Esophagus muscularis mucosa (tissue), 4 donors: ENCODE measurements around the gene ARRDC5. TPM values are rescaled to one million over a fixed set of nuclear protein-coding genes. Genes with fewer than 3 reads are reported as not detected.
"Not testable (repeated sequence)": the region's sequence is repeated elsewhere in the genome, so short reads cannot be mapped to it uniquely, and the experiment has no call there.

ENCODE experiments used
- DNase-seq: peaks from one replicate; pipeline ENCODE4 v3.0.0-alpha.2; 2017; ENCODE audit errors: extremely low spot score
- H3K27ac ChIP-seq, 4 donors: fragments of 200-600 bp; sonication (generic); replicated peaks in 1 of 4; 1 replicate in 3 of 4; 2 replicates in 1 of 4; pipeline ENCODE4 v1.5.1; 2016 to 2019; ENCODE audit warnings: mild to moderate bottlenecking in 1 of 4
- H3K27me3 ChIP-seq, 4 donors: fragments of 200-600 bp; sonication (generic); one replicate each; pipeline versions ENCODE4 v1.5.1 to v1.6.0; 2016 to 2019
- H3K36me3 ChIP-seq, 4 donors: fragments of 200-600 bp; sonication (generic); one replicate each; pipeline ENCODE4 v1.5.1; 2016 to 2019
- H3K4me1 ChIP-seq, 4 donors: fragments of 200-600 bp; sonication (generic); one replicate each; pipeline ENCODE4 v1.5.1; 2016 to 2019
- H3K4me3 ChIP-seq, 4 donors: fragments of 200-600 bp; sonication (generic); 1 replicate in 2 of 4; 2 replicates in 2 of 4; pipeline ENCODE4 v1.5.1; 2016 to 2019; ENCODE audit warnings: mild to moderate bottlenecking in 4 of 4, moderate library complexity in 1 of 4
- H3K9me3 ChIP-seq, 4 donors: fragments of 200-600 bp; sonication (generic); 1 replicate in 3 of 4; 2 replicates in 1 of 4; pipeline ENCODE4 v1.5.1; 2016 to 2019
- EP300 ChIP-seq: sonication (generic); formaldehyde crosslinking; IDR thresholded peaks from one replicate; pipeline ENCODE4 v1.6.1; 2017; ENCODE audit warnings: antibody characterized with exemption
- POLR2A ChIP-seq: fragments of 450-650 bp; IDR thresholded peaks from one replicate; pipeline ENCODE4 v1.6.1; 2017; ENCODE audit warnings: antibody characterized with exemption, moderate library complexity, mild to moderate bottlenecking, low read depth
- POLR2AphosphoS5 ChIP-seq, 2 donors: sonication (generic); formaldehyde crosslinking; IDR thresholded peaks; one replicate each; pipeline ENCODE4 v1.6.1; 2017; ENCODE audit warnings: antibody characterized with exemption in 2 of 2
- WGBS: methylation state at CpG from one replicate; pipeline ENCODE4 v1.1.5; 2018; 5-methylcytosine and 5-hydroxymethylcytosine counted together
- intact Hi-C: fragments of 100-400 bp; cut with DNase I; formaldehyde crosslinking; loops from one replicate; pipeline ENCODE4 v1.15.1; 2023
- total RNA-seq, 4 donors: library from RNA; depleted of rRNA; stranded (reverse); fragments of >200 nt; gene quantifications; one replicate each; pipeline versions ENCODE4 v1.1.0 to v1.2.1, GENCODE V29; 2016
- TF ChIP-seq, protein P1 (sequence below), 3 experiments: fragments of 200-600 bp in 2 of 3; fragments of 450-650 bp in 1 of 3; sonication (generic) in 2 of 3; IDR thresholded peaks; one replicate each; pipeline ENCODE4 v1.5.1; 2017 to 2019; ENCODE audit warnings: antibody characterized with exemption in 3 of 3, mild to moderate bottlenecking in 2 of 3, moderate library complexity in 1 of 3

Gene ARRDC5
- total RNA-seq, 4 donors from 2014 or later, result 0.26 TPM; not detected in 3

DNA sequence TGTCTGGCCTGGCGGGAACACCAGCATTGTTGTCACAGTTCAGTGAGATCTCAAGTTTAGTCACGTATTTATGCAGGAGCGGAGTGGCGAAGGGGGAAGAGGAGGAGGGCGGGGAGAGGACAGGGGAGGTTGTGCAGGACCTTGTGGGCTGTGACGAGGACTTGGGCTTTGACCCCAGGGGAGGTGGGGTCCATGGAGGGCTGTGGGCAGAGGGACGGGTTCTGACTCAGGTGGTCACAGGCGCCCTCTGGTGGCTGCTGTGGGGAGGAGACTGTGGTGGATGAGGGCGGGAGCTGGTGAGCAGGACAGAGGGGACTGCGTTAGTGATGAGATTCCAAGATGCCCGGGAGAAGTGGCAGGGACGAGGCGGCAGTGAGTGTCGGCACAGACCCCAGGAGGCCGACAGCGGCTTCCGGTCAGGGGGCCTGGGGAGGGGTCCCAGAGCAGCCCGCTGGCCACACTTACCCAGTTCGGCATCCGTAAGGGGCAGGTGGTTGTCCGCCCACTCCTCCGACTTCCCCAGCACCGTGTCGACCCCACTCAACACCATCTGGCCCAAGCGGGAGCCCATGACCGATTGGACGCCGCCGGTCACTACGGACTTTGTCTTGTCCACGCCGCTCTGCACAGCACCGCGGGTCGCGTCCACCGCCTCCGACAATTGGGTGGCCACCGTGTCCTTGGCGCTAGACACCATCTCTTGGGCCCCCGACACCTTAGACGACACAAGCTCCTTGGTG is 51.0 kb downstream of the ARRDC5 start:
- Histone ChIP-seq H3K4me1 (peaks cover 0 to 1% (median 0%) of the 10 kb centered on the region in 4 donors), H3K9me3 (no peaks in the 10 kb centered on the region), H3K36me3 (peaks cover 10 to 94% (median 68%) of the 10 kb centered on the region in 4 donors), H3K27ac (no peak overlapping the region), H3K27me3 (no peaks in the 10 kb centered on the region), H3K4me3 (no peak overlapping the region)
- TF ChIP-seq POLR2AphosphoS5 (IDR thresholded peaks at IDR 0.05), result peak in 1 of 2 donors; percentile 15
- no peak for TF ChIP-seq EP300
- TF ChIP-seq, protein P1, sequence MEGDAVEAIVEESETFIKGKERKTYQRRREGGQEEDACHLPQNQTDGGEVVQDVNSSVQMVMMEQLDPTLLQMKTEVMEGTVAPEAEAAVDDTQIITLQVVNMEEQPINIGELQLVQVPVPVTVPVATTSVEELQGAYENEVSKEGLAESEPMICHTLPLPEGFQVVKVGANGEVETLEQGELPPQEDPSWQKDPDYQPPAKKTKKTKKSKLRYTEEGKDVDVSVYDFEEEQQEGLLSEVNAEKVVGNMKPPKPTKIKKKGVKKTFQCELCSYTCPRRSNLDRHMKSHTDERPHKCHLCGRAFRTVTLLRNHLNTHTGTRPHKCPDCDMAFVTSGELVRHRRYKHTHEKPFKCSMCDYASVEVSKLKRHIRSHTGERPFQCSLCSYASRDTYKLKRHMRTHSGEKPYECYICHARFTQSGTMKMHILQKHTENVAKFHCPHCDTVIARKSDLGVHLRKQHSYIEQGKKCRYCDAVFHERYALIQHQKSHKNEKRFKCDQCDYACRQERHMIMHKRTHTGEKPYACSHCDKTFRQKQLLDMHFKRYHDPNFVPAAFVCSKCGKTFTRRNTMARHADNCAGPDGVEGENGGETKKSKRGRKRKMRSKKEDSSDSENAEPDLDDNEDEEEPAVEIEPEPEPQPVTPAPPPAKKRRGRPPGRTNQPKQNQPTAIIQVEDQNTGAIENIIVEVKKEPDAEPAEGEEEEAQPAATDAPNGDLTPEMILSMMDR (IDR thresholded peaks at IDR 0.05), result peak; percentile 85 to 92 (median 91)
- no peak for TF ChIP-seq POLR2A
- DNase-seq, result no peak
- intact Hi-C loops, result loop anchor here (2.0 kb wide), 1 partner anchor 43 kb away; no protein-coding TSS in a partner anchor
- WGBS, result 73% methylated on average over 41 of the region's 42 CpGs

DNA sequence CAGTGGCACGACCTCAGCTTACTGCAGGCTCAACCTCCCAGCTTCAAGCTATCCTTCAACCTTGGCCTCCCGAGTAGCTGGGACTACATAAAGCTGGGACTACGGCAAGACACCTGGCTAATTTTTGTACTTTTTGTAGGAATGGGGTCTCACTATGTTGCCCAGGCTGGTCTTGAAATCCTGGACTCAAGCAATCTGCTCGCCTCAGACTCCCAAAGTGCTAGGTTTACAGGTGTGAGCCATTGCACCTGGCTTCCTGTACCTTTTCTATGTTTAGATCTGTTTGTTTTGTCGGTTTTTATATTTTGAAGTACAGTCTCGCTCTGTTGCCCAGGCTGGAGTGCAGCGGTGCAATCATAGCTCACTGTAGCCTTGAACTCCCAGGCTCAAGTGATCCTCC is 53.7 kb downstream of the ARRDC5 start:
- intact Hi-C loops, result no loop called here
- no peaks in the 10 kb centered on the region for H3K27me3 ChIP-seq
- no peak overlapping the region for H3K4me3 ChIP-seq
- 97% methylated on average over 7 of the region's 7 CpGs for WGBS
- no peak for DNase-seq
- peaks cover 6 to 91% (median 59%) of the 10 kb centered on the region in 4 donors for H3K36me3 ChIP-seq
- peaks cover 0 to 21% (median 20%) of the 10 kb centered on the region in 4 donors for H3K4me1 ChIP-seq
- TF ChIP-seq, protein P1 (IDR thresholded peaks at IDR 0.05), result no peak
- TF ChIP-seq POLR2A, result no peak
- no peak for TF ChIP-seq POLR2AphosphoS5 (IDR thresholded peaks at IDR 0.05)
- no peak for TF ChIP-seq EP300
- no peak overlapping the region for H3K27ac ChIP-seq
- no peaks in the 10 kb centered on the region for H3K9me3 ChIP-seq

DNA sequence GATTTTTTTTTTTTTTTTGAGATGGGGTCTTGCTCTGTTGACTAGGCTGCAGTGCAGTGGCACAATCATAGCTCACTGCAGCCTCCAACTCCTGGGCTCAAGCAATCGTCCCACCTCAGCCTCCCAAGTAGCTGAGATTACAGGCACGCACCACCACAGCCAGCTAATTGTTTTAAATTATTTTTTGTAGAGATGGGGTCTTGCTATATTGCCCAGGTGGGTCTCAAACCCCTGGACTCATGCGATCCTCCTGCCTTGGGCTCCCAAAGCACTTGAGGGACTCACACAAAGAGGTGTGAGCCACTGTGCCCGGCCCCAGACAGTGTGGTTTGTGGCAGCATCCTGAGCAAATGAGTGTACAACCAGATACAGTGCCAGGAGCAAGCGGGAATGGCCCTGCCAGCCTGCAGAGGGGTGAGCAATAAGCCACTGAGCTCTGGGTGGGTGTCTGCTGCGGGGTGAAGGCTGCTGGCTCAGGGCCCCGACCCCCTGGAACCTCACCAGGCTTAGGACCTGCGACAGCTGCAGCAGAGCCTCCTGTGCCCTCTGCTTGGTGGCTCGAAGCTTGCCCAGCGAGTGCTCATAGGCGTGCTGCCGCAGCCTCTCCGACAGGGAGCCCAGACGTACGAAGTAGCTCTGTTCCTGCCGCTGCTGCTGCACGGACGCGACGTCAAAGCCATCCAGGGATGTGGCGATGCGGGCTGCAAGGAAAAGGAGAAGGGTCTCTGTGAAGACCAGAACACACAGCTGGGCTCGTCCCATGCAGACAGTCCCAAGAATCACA is 55.3 kb downstream of the ARRDC5 start:
- WGBS, result 95% methylated on average over 17 of the region's 23 CpGs
- intact Hi-C loops, result no loop called here

DNA sequence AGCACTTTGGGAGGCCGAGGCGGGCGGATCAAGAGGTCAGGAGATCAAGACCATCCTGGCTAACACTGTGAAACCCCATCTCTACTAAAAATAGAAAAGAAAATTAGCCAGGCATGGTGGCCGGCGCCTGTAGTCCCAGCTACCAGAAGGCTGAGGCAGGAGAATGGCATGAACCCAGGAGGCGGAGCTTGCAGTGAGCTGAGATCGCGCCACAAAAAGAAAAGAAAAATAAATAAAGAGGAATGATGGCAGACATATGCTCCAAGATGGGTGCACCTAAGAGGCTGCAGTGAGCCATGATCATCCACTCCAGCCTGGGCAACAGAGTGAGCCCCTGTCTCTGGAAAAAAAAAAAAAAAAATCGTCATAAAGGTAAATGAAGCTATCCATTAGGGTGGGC is 56.7 kb downstream of the ARRDC5 start:
- DNase-seq, H3K27me3 ChIP-seq, intact Hi-C loops, H3K9me3 ChIP-seq: not testable (repeated sequence)
- peak overlapping the region; percentile 63 to 67 (median 65) for H3K27ac ChIP-seq
- peaks cover 10 to 88% (median 67%) of the 10 kb centered on the region in 4 donors for H3K36me3 ChIP-seq
- H3K4me1 ChIP-seq, result peaks cover 0 to 21% (median 20%) of the 10 kb centered on the region in 4 donors
- WGBS, result 48% methylated on average over 9 of the region's 9 CpGs
- peak overlapping the region in 1 of 4 donors; percentile 12 for H3K4me3 ChIP-seq

More for the DNA sequence above, 55.3 kb downstream of the ARRDC5 start:
- TF ChIP-seq, protein P1 (IDR thresholded peaks at IDR 0.05), result no peak
- no peak for TF ChIP-seq POLR2AphosphoS5 (IDR thresholded peaks at IDR 0.05)
- no peak for TF ChIP-seq POLR2A
- TF ChIP-seq EP300, result no peak
- Histone ChIP-seq H3K4me3 (no peak overlapping the region), H3K27ac (no peak overlapping the region), H3K36me3 (peaks cover 6 to 91% (median 70%) of the 10 kb centered on the region in 4 donors), H3K27me3 (no peaks in the 10 kb centered on the region), H3K4me1 (peaks cover 0 to 21% (median 20%) of the 10 kb centered on the region in 4 donors), H3K9me3 (no peaks in the 10 kb centered on the region)
- DNase-seq, result no peak
